H1 (cell line): ENCODE data around the gene PVR. TPM values are rescaled to one million over a fixed set of nuclear protein-coding genes. Genes with fewer than 3 reads are reported as not detected.

ENCODE experiments used
- CTBP2 ChIP-seq: IDR thresholded peaks from 2 replicates; pipeline ENCODE4 v1.7.0; 2011; ENCODE audit warnings: borderline replicate concordance, mild to moderate bottlenecking, moderate library complexity, mixed read lengths, low read length; ENCODE audit not compliant: insufficient read depth, insufficient read length
- SUZ12 ChIP-seq: fragments of 200-600 bp; sonication (generic); IDR thresholded peaks from 2 replicates; pipeline ENCODE4 v1.6.1; 2012; ENCODE audit warnings: mild to moderate bottlenecking, inconsistent platforms, low read length, moderate library complexity, mixed read lengths
- TBP ChIP-seq: IDR thresholded peaks from 2 replicates; pipeline ENCODE4 v1.6.1; 2011; ENCODE audit warnings: low read depth, low read length, improper control_type of control experiment
- TEAD4 ChIP-seq: IDR thresholded peaks from 2 replicates; pipeline ENCODE4 v1.6.1; 2012; ENCODE audit warnings: low read depth, low read length, inconsistent platforms, mixed read lengths
- ZNF274 ChIP-seq: IDR thresholded peaks from 2 replicates; pipeline ENCODE4 v1.7.0; 2012; ENCODE audit warnings: low read length, borderline replicate concordance; ENCODE audit errors: extremely low read depth
- polyA plus RNA-seq, 7 experiments: library from polyadenylated mRNA; depleted of rRNA in 3 of 7; stranded (reverse) in 5 of 7; unstranded in 2 of 7; fragments of >200 nt in 5 of 7; fragments of 200-250 nt in 2 of 7; gene quantifications; 1 replicate in 5 of 7; 2 replicates in 1 of 7; 4 replicates in 1 of 7; pipeline versions ENCODE4 v1.2.1 to v1.2.3, GENCODE V29; 2011 to 2013; ENCODE audit warnings: missing spikeins in 2 of 7, mixed read lengths in 2 of 7
- total RNA-seq: library from RNA; stranded (reverse); fragmentation: NEBNext Ultra II Directional; extraction: Animal tissue kit (Norgen Biotek cat#: 25700); gene quantifications from 2 replicates; pipeline ENCODE4 v1.2.1, GENCODE V29; 2021
- TF ChIP-seq, protein P1 (sequence below): IDR thresholded peaks from 2 replicates; pipeline ENCODE4 v1.6.1; 2011; ENCODE audit warnings: low read depth, mild to moderate bottlenecking, low read length; ENCODE audit not compliant: insufficient read depth

The PVR gene
- total and polyA plus RNA-seq, 2 of the 8 experiments (the other 6 are each of a cell fraction or from before 2014, with no cell fraction given), result 13.3 to 14.8 TPM

DNA sequence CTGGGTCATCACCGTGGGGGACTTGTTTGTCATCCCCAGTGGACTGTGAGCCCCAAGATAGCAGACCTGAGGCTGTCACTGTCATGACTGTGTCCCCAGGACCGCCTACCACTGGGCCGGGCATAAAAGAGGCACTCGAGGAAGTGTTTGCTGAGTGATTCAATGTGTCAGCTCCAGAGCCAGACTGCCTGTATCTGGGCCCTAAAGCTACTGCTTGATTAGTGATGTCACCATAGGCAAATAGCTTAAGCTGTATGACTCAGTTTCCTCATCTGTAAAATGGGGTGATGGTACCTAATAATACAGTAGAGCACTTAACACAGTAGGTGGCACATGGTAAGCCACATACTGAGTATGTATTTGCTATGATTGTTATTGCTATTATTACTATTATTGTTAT lies 16.4 kb downstream of the PVR start (continued):
- TF ChIP-seq, protein P1, sequence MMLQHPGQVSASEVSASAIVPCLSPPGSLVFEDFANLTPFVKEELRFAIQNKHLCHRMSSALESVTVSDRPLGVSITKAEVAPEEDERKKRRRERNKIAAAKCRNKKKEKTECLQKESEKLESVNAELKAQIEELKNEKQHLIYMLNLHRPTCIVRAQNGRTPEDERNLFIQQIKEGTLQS, result no peak
- TF ChIP-seq ZNF274 (no peak), TBP (no peak), SUZ12 (no peak), TEAD4 (no peak), CTBP2 (no peak)
